GM18909 (cell line): ENCODE data around the gene PSAPL1.

Experiments used
- ATAC-seq: cut with Tn5 transposase; IDR thresholded peaks from one replicate; pipeline ENCODE4 v1.9.1; 2021; ENCODE audit warnings: mild to moderate bottlenecking; ENCODE audit not compliant: unreplicated experiment, poor library complexity

The PSAPL1 gene

GRCh38 chr4:7421356-7422150, 13.2 kb downstream of the PSAPL1 start:
- ATAC-seq = no peak

- no peak for ATAC-seq
Observed at GRCh38 chr4:7420661-7421040, 14.1 kb downstream of the PSAPL1 start.

GRCh38 chr4:7419961-7420660, 14.6 kb downstream of the PSAPL1 start:
- no peak for ATAC-seq

- ATAC-seq = no peak
Observed at GRCh38 chr4:7418131-7418943, 16.4 kb downstream of the PSAPL1 start.

- ATAC-seq = no peak
Observed at GRCh38 chr4:7417639-7418038, 17.1 kb downstream of the PSAPL1 start.

GRCh38 chr4:7416745-7417432, 17.8 kb downstream of the PSAPL1 start:
- no peak for ATAC-seq

- ATAC-seq = no peak
Observed at GRCh38 chr4:7415927-7416686, 18.6 kb downstream of the PSAPL1 start.

- ATAC-seq = no peak
Observed at GRCh38 chr4:7414736-7415510, 19.8 kb downstream of the PSAPL1 start.

- peak; percentile 26 for ATAC-seq
Observed at GRCh38 chr4:7414046-7414445, 20.7 kb downstream of the PSAPL1 start.

- no peak for ATAC-seq
Observed at GRCh38 chr4:7412554-7412912, 22.2 kb downstream of the PSAPL1 start.

GRCh38 chr4:7411896-7412553, 22.7 kb downstream of the PSAPL1 start:
- ATAC-seq = no peak

GRCh38 chr4:7411491-7411890, 23.2 kb downstream of the PSAPL1 start:
- ATAC-seq = no peak

- no peak for ATAC-seq
Observed at GRCh38 chr4:7410446-7410845, 24.3 kb downstream of the PSAPL1 start.

- ATAC-seq = no peak
Observed at GRCh38 chr4:7408166-7408565, 26.6 kb downstream of the PSAPL1 start.

- no peak for ATAC-seq
Observed at GRCh38 chr4:7403001-7403400, 31.7 kb downstream of the PSAPL1 start.

- no peak for ATAC-seq
Observed at GRCh38 chr4:7402526-7402925, 32.2 kb downstream of the PSAPL1 start.

GRCh38 chr4:7400671-7401298, 33.9 kb downstream of the PSAPL1 start:
- ATAC-seq = no peak
